ENCODE measurements around the gene DACH1.

DNA sequence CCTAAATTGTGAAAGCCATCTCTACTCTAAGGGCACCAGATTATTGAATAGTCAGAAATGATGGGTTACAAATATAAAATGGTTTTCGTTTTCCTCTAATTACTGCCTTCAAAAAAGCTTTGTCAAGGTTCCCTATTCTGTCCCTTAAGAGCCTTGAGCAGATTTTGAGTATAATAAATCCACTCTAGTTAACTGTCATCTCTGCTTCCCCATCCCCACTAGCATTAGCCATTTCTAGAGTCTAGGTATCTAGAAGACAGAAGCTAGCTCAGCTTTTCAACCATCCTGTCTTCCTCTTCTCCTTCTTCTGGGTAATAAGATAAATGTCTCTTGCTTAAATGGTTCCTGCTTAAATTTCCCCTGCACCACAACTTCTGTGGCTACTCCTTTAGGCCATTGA lies 290.4 kb downstream of the DACH1 start:
- TF ChIP-seq, protein P1, sequence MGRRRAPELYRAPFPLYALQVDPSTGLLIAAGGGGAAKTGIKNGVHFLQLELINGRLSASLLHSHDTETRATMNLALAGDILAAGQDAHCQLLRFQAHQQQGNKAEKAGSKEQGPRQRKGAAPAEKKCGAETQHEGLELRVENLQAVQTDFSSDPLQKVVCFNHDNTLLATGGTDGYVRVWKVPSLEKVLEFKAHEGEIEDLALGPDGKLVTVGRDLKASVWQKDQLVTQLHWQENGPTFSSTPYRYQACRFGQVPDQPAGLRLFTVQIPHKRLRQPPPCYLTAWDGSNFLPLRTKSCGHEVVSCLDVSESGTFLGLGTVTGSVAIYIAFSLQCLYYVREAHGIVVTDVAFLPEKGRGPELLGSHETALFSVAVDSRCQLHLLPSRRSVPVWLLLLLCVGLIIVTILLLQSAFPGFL (CRISPR knock-in tag; IDR thresholded peaks at IDR 0.05): no peak
- TF ChIP-seq POLR2A (IDR thresholded peaks at IDR 0.05; ENCODE audit: insufficient read depth in 1 of 2, low read depth in 2 of 2, low read length in 2 of 2) (no peak), CTCF (CRISPR knock-in tag; IDR thresholded peaks at IDR 0.05) (no peak), FOXM1 (CRISPR knock-in tag; IDR thresholded peaks at IDR 0.05) (no peak), NFATC3 (CRISPR knock-in tag; IDR thresholded peaks at IDR 0.05) (no peak), CEBPZ (IDR thresholded peaks at IDR 0.05; ENCODE audit: low read length) (no peak), ZNF644 (CRISPR knock-in tag; IDR thresholded peaks at IDR 0.05; ENCODE audit: low read depth) (no peak), ZNF639 (CRISPR knock-in tag; conservative IDR thresholded peaks at IDR 0.05) (no peak), KLF16 (CRISPR knock-in tag; IDR thresholded peaks at IDR 0.05) (no peak)

Data from HepG2 (cell line).